Cortex of kidney (tissue), 1 donor: ENCODE measurements around the gene HSPB7.
"Not testable (repeated sequence)": the region's sequence is repeated elsewhere in the genome, so short reads cannot be mapped to it uniquely, and the experiment has no call there.

Experiments used
- DNase-seq: peaks from one replicate; lab custom pipeline; 2025; lab: John Stamatoyannopoulos, UW

Gene HSPB7

GRCh38 chr1:16050328-16050727, 32.5 kb upstream of the HSPB7 start:
- DNase-seq, result no peak

GRCh38 chr1:16048573-16049189, 30.8 kb upstream of the HSPB7 start:
- DNase-seq, result no peak

- no peak for DNase-seq
Observed at GRCh38 chr1:16047791-16048475, 30.1 kb upstream of the HSPB7 start.

GRCh38 chr1:16046842-16047241, 29.0 kb upstream of the HSPB7 start:
- DNase-seq, result no peak

- DNase-seq, result no peak
Observed at GRCh38 chr1:16043950-16044349, 26.1 kb upstream of the HSPB7 start.

- DNase-seq, result no peak
Observed at GRCh38 chr1:16043521-16043920, 25.7 kb upstream of the HSPB7 start, which contains the start of gene CLCNKB. Gene CLCNKB, plus strand, starts transcription at chr1:16043782. Its CDS starts 711 bp downstream, at chr1:16044493.

- not testable (repeated sequence) for DNase-seq
Observed at GRCh38 chr1:16042654-16043053, 24.8 kb upstream of the HSPB7 start.

- DNase-seq, result no peak
Observed at GRCh38 chr1:16042096-16042495, 24.3 kb upstream of the HSPB7 start.

GRCh38 chr1:16041200-16041599, 23.4 kb upstream of the HSPB7 start:
- no peak for DNase-seq

GRCh38 chr1:16039871-16040270, 22.0 kb upstream of the HSPB7 start:
- DNase-seq, result not testable (repeated sequence)

GRCh38 chr1:16038620-16038912, 20.7 kb upstream of the HSPB7 start:
- no peak for DNase-seq

- DNase-seq, result not testable (repeated sequence)
Observed at GRCh38 chr1:16036461-16036860, 18.6 kb upstream of the HSPB7 start.

- not testable (repeated sequence) for DNase-seq
Observed at GRCh38 chr1:16033103-16033632, 15.3 kb upstream of the HSPB7 start.

GRCh38 chr1:16032388-16033102, 14.7 kb upstream of the HSPB7 start:
- no peak for DNase-seq

GRCh38 chr1:16031551-16031950, 13.7 kb upstream of the HSPB7 start:
- no peak for DNase-seq

GRCh38 chr1:16029288-16029687, 11.4 kb upstream of the HSPB7 start:
- no peak for DNase-seq

- DNase-seq, result not testable (repeated sequence)
Observed at GRCh38 chr1:16029003-16029268, 11.1 kb upstream of the HSPB7 start.

GRCh38 chr1:16028237-16029002, 10.6 kb upstream of the HSPB7 start:
- no peak for DNase-seq

GRCh38 chr1:16026723-16027484, 9.1 kb upstream of the HSPB7 start:
- no peak for DNase-seq

- DNase-seq, result not testable (repeated sequence)
Observed at GRCh38 chr1:16026302-16026701, 8.5 kb upstream of the HSPB7 start.

GRCh38 chr1:16023050-16023653, 5.3 kb upstream of the HSPB7 start:
- DNase-seq, result no peak
